Lower leg skin (tissue), 3 donors: ENCODE data around the gene TBC1D24.

Experiments
- CTCF ChIP-seq, 3 donors: fragments of 450-650 bp; IDR thresholded peaks; one replicate each; pipeline ENCODE4 v1.5.1; 2016; ENCODE audit warnings: antibody characterized with exemption in 3 of 3, mild to moderate bottlenecking in 3 of 3, moderate library complexity in 2 of 3
- POLR2A ChIP-seq, 2 donors: fragments of 450-650 bp; IDR thresholded peaks; one replicate each; pipeline ENCODE4 v1.6.1; 2016 to 2017; ENCODE audit warnings: antibody characterized with exemption in 2 of 2, mild to moderate bottlenecking in 1 of 2, moderate library complexity in 1 of 2

- TF ChIP-seq POLR2A (IDR thresholded peaks at IDR 0.05): no peak
- TF ChIP-seq CTCF (IDR thresholded peaks at IDR 0.05): no peak
Measured at GRCh38 chr16:2432801-2433505, 42.0 kb upstream of the TBC1D24 start.
